Fibroblast of mammary gland (primary cell): Measurements from ENCODE around the gene NGLY1.

Experiments used
- DNase-seq: peaks from one replicate; pipeline ENCODE4 v3.0.0-alpha.2; 2010; ENCODE audit warnings: low read depth
- H3K4me3 ChIP-seq: 2 replicates; pipeline ENCODE4 v1.5.1; 2011; ENCODE audit warnings: low read depth, mild to moderate bottlenecking, low read length, moderate library complexity; ENCODE audit not compliant: control insufficient read depth
- CTCF ChIP-seq: conservative IDR thresholded peaks from 2 replicates; pipeline ENCODE4 v1.5.1; 2011; ENCODE audit warnings: low read depth, low read length, inconsistent platforms; ENCODE audit not compliant: control insufficient read depth, insufficient read depth

NGLY1 gene

DNA sequence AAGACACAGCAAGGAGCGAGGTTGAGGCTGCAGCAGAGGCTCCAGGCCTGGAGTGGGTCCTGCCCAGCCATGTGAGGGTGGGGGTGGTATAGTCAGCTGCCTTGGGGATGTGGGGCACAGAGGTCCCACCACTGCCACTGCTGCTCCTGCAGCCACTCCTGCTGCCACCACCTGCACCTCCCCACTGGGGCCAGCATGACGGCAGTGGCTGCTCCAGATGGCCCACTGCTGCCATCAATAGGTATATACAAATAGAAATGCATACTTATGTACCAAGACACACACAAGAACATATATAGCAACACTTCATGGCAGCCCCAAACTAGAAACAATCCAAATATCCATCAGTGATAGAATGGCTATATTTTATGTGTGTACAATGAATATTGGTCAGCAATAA is 108.6 kb downstream of the NGLY1 start:
- no peak for DNase-seq
- H3K4me3 ChIP-seq: no peak overlapping the region
- TF ChIP-seq CTCF: no peak

DNA sequence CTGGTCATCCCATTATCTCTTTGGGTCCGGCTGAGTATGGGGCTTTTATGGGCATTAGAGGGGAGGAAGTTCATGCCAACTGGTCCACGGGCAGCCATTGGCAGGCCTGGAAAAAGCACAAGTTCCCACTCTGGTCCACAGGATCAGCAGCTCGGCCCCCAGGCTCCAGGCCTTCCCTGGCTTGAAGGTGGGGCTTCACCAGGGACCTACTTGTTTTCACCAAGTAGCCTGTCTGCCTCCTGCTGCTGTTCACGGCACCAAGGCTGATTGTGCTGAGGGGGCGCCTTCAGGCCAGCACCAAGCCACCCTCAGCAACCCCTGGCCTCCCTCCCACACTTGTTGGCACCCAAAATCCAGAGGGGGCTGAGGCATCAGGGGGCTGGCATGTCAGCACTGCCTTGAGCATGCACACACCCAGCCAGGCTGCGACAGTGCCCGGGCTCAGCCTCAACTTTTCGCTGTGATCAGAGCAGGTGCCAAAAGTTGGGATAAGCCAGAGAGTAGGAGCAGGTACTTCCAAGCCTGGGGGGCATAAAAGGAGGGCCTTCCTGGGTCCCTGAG is 109.4 kb downstream of the NGLY1 start:
- H3K4me3 ChIP-seq: no peak overlapping the region
- no peak for TF ChIP-seq CTCF
- DNase-seq: no peak
